B cell (primary cell): ENCODE measurements around the gene TGOLN2. TPM values are rescaled to one million over a fixed set of nuclear protein-coding genes. Genes with fewer than 3 reads are reported as not detected.

Source experiments
- ATAC-seq: fragments of 200-7000 bp; cut with Tn5 transposase; one replicate; pipeline ENCODE4 v1.10.0; 2021; ENCODE audit warnings: low read depth, mild to moderate bottlenecking, moderate number of reproducible peaks, moderate library complexity
- CTCF ChIA-PET: fragments of 350-600 bp; sonication (Branson Sonifier 250); formaldehyde crosslinking; loops from one replicate; lab custom pipeline; 2021; ENCODE audit warnings: antibody characterized with exemption, inconsistent platforms; lab: Charles Lee
- POLR2A ChIA-PET: fragments of 350-600 bp; sonication (Branson Sonifier 250); formaldehyde crosslinking; loops from one replicate; lab custom pipeline; 2021; ENCODE audit warnings: antibody characterized with exemption; lab: Charles Lee
- DNase-seq: peaks from one replicate; pipeline ENCODE4 v3.0.0; 2013
- H2AFZ ChIP-seq: 2 replicates; pipeline ENCODE4 v1.6.1; 2012; ENCODE audit warnings: mild to moderate bottlenecking, low read depth, low read length; ENCODE audit not compliant: insufficient read depth, poor library complexity, severe bottlenecking
- H3K27ac ChIP-seq, 2 donors: 1 replicate in 1 of 2; 2 replicates in 1 of 2; pipeline ENCODE4 v1.5.1; 2012 to 2013; ENCODE audit warnings: low read length in 2 of 2, mild to moderate bottlenecking in 2 of 2, moderate library complexity in 1 of 2
- H3K27me3 ChIP-seq, 4 experiments: fragments of 200-600 bp in 1 of 4; sonication (generic) in 1 of 4; replicated peaks in 1 of 4; 1 replicate in 2 of 4; 2 replicates in 2 of 4; pipeline versions ENCODE4 v1.6.1 to v1.7.0; 2013 to 2016; ENCODE audit warnings: low read length in 3 of 4, mild to moderate bottlenecking in 2 of 4, mixed read lengths in 1 of 4, moderate library complexity in 1 of 4; ENCODE audit not compliant: insufficient read depth in 4 of 4, control insufficient read depth in 3 of 4; ENCODE audit errors: control extremely low read depth in 1 of 4
- H3K36me3 ChIP-seq, 2 experiments: replicated peaks in 1 of 2; 1 replicate in 1 of 2; 2 replicates in 1 of 2; pipeline versions ENCODE4 v1.6.1 to v1.7.1; 2013; ENCODE audit warnings: low read length in 1 of 2; ENCODE audit not compliant: insufficient read depth in 2 of 2, control insufficient read depth in 1 of 2; ENCODE audit errors: control extremely low read depth in 1 of 2, extremely low read depth in 1 of 2
- H3K4me1 ChIP-seq, 2 donors: fragments of 200-600 bp in 1 of 2; sonication (generic) in 1 of 2; 1 replicate in 1 of 2; 2 replicates in 1 of 2; pipeline versions ENCODE4 v1.5.1 to v1.6.1; 2013 to 2017; ENCODE audit warnings: low read length in 2 of 2; ENCODE audit not compliant: control insufficient read depth in 2 of 2, insufficient read depth in 2 of 2
- H3K4me2 ChIP-seq: replicated peaks from 2 replicates; pipeline ENCODE3; 2012; ENCODE audit warnings: mild to moderate bottlenecking, low read depth, low read length; ENCODE audit not compliant: poor library complexity, severe bottlenecking
- H3K4me3 ChIP-seq, 5 experiments: fragments of 200-600 bp in 1 of 5; sonication (generic) in 1 of 5; 1 replicate in 3 of 5; 2 replicates in 2 of 5; pipeline versions ENCODE4 v1.5.1 to v1.7.0; 2011 to 2016; ENCODE audit warnings: low read length in 4 of 5, mild to moderate bottlenecking in 4 of 5, low read depth in 2 of 5, control low read depth in 1 of 5, moderate library complexity in 1 of 5; ENCODE audit not compliant: insufficient read depth in 1 of 5; ENCODE audit errors: control extremely low read depth in 1 of 5, extremely low read depth in 1 of 5
- H3K79me2 ChIP-seq: fragments of 200-600 bp; sonication (generic); one replicate; pipeline ENCODE4 v1.6.0; 2016; ENCODE audit warnings: low read length; ENCODE audit not compliant: control insufficient read depth, insufficient read depth
- H3K9ac ChIP-seq: fragments of 200-600 bp; sonication (generic); 2 replicates; pipeline ENCODE4 v1.6.1; 2017; ENCODE audit warnings: mild to moderate bottlenecking, low read length, moderate library complexity
- H3K9me3 ChIP-seq, 3 donors: one replicate each; pipeline versions ENCODE4 v1.6.1 to v1.7.1; 2013; ENCODE audit warnings: low read length in 2 of 3; ENCODE audit not compliant: control insufficient read depth in 2 of 3, insufficient read depth in 1 of 3; ENCODE audit errors: control extremely low read depth in 1 of 3
- H4K20me1 ChIP-seq: 2 replicates; pipeline ENCODE4 v1.6.0; 2012; ENCODE audit warnings: mild to moderate bottlenecking, low read length; ENCODE audit not compliant: insufficient read depth, control insufficient read depth, poor library complexity, severe bottlenecking
- H3K27ac Mint-ChIP-seq: one replicate; pipeline ENCODE4 v1.8.0; 2021; ENCODE audit warnings: mixed read lengths
- H3K27me3 Mint-ChIP-seq: one replicate; pipeline ENCODE4 v1.8.0; 2021; ENCODE audit warnings: mixed read lengths
- H3K4me1 Mint-ChIP-seq: one replicate; pipeline ENCODE4 v1.8.0; 2021; ENCODE audit warnings: mixed read lengths
- H3K4me3 Mint-ChIP-seq: one replicate; pipeline ENCODE4 v1.8.0; 2021; ENCODE audit warnings: mixed read lengths
- H3K9me3 Mint-ChIP-seq: one replicate; pipeline ENCODE4 v1.8.0; 2022; ENCODE audit warnings: mixed read lengths; ENCODE audit not compliant: insufficient read depth
- CTCF ChIP-seq: fragments of 200-600 bp; IDR thresholded peaks from one replicate; pipeline ENCODE4 v1.8.0; 2022; ENCODE audit warnings: antibody characterized with exemption, mild to moderate bottlenecking
- EZH2 ChIP-seq: IDR thresholded peaks from 2 replicates; pipeline ENCODE4 v1.6.1; 2012; ENCODE audit warnings: borderline replicate concordance, low read depth, mild to moderate bottlenecking, moderate library complexity, low read length; ENCODE audit not compliant: insufficient read depth, poor library complexity, severe bottlenecking
- whole genome bisulfite sequencing: methylation state at CpG from one replicate; pipeline ENCODE4 v1.1.5; 2013; ENCODE audit warnings: missing lambda C conversion rate; ENCODE audit not compliant: insufficient coverage; 5-methylcytosine and 5-hydroxymethylcytosine counted together
- intact Hi-C: fragments of 100-400 bp; cut with micrococcal nuclease; formaldehyde crosslinking; loops from one replicate; pipeline ENCODE4 v1.10.0; 2022
- polyA plus RNA-seq: library from polyadenylated mRNA; depleted of rRNA; stranded (reverse); fragments of >200 nt; gene quantifications from 2 replicates; pipeline ENCODE4 v1.2.3, GENCODE V29; 2012
- total RNA-seq, 2 donors: library from RNA; stranded (reverse); fragments of 120-200 nt in 1 of 2; gene quantifications; 1 replicate in 1 of 2; 2 replicates in 1 of 2; pipeline versions ENCODE4 v1.2.3 to v1.2.4, GENCODE V29; 2013 to 2022

Gene TGOLN2
- total and polyA plus RNA-seq, 2 donors (not counting 1 experiment from before 2014, with no cell fraction given) = 106 to 172 TPM

GRCh38 chr2:85369500-85369899 is 41.7 kb upstream of the TGOLN2 start:
- CTCF ChIA-PET = interaction anchor here (0.8 kb wide), 1 partner anchor 183 kb away, joined by 3 read pairs; no protein-coding TSS in a partner anchor
- no peaks in the 10 kb centered on the region for H3K79me2 ChIP-seq
- intact Hi-C loops = no loop called here
- ATAC-seq (no peak), DNase-seq (no peak)
- peaks cover 0 to 9% of the 10 kb centered on the region in 2 experiments for H3K36me3 ChIP-seq
- no peak overlapping the region for H3K27ac ChIP-seq
- 93% methylated on average over 4 of the region's 5 CpGs for WGBS
- H3K9me3 ChIP-seq = no peaks in the 10 kb centered on the region
- Mint-ChIP-seq H3K4me3 (no peak overlapping the region), H3K27ac (no peak overlapping the region), H3K9me3 (no peaks in the 10 kb centered on the region), H3K27me3 (no peaks in the 10 kb centered on the region), H3K4me1 (no peaks in the 10 kb centered on the region)
- no peak overlapping the region for H2AFZ ChIP-seq
- no peaks in the 10 kb centered on the region for H4K20me1 ChIP-seq
- H3K27me3 ChIP-seq = no peaks in the 10 kb centered on the region
- TF ChIP-seq EZH2 = no peak
- H3K4me1 ChIP-seq = no peaks in the 10 kb centered on the region
- H3K4me2 ChIP-seq = no peak overlapping the region
- POLR2A ChIA-PET = no interaction called here
- no peak overlapping the region for H3K4me3 ChIP-seq
- no peak overlapping the region for H3K9ac ChIP-seq

GRCh38 chr2:85368921-85369320 is 41.1 kb upstream of the TGOLN2 start:
- no peaks in the 10 kb centered on the region for H3K27me3 Mint-ChIP-seq
- DNase-seq = no peak
- Histone ChIP-seq H3K4me2 (no peak overlapping the region), H3K79me2 (no peaks in the 10 kb centered on the region), H3K4me1 (no peaks in the 10 kb centered on the region), H3K27ac (no peak overlapping the region), H4K20me1 (no peaks in the 10 kb centered on the region), H3K9ac (no peak overlapping the region), H2AFZ (no peak overlapping the region), H3K27me3 (no peaks in the 10 kb centered on the region), H3K4me3 (no peak overlapping the region), H3K9me3 (no peaks in the 10 kb centered on the region), H3K36me3 (peaks cover 0 to 9% of the 10 kb centered on the region in 2 experiments)
- POLR2A ChIA-PET = no interaction called here
- H3K4me1 Mint-ChIP-seq = no peaks in the 10 kb centered on the region
- H3K27ac Mint-ChIP-seq = no peak overlapping the region
- no peaks in the 10 kb centered on the region for H3K9me3 Mint-ChIP-seq
- CTCF ChIA-PET = interaction anchor here (0.8 kb wide), 1 partner anchor 183 kb away, joined by 3 read pairs; no protein-coding TSS in a partner anchor
- H3K4me3 Mint-ChIP-seq = no peak overlapping the region
- intact Hi-C loops = no loop called here
- no peak for ATAC-seq
- TF ChIP-seq CTCF (no peak), EZH2 (no peak)
